ENCODE measurements around the gene CTAGE6. TPM values are rescaled to one million over a fixed set of nuclear protein-coding genes. Genes with fewer than 3 reads are reported as not detected.
"Not testable (repeated sequence)": the region's sequence is repeated elsewhere in the genome, so short reads cannot be mapped to it uniquely, and the experiment has no call there.

Gene CTAGE6
- total RNA-seq, 2 experiments from 2014 or later: 0.42 to 0.92 TPM

- H3K27ac Mint-ChIP-seq; H3K4me3 Mint-ChIP-seq; H3K4me1 Mint-ChIP-seq; H3K27me3 Mint-ChIP-seq; H3K9me3 Mint-ChIP-seq; DNase-seq; CTCF ChIA-PET; H3K36me3 Mint-ChIP-seq (ENCODE audit: low read depth); POLR2A ChIA-PET: not testable (repeated sequence)
Observed at GRCh38 chr7:143745340-143745739, 12.2 kb downstream of the CTAGE6 start.

DNA sequence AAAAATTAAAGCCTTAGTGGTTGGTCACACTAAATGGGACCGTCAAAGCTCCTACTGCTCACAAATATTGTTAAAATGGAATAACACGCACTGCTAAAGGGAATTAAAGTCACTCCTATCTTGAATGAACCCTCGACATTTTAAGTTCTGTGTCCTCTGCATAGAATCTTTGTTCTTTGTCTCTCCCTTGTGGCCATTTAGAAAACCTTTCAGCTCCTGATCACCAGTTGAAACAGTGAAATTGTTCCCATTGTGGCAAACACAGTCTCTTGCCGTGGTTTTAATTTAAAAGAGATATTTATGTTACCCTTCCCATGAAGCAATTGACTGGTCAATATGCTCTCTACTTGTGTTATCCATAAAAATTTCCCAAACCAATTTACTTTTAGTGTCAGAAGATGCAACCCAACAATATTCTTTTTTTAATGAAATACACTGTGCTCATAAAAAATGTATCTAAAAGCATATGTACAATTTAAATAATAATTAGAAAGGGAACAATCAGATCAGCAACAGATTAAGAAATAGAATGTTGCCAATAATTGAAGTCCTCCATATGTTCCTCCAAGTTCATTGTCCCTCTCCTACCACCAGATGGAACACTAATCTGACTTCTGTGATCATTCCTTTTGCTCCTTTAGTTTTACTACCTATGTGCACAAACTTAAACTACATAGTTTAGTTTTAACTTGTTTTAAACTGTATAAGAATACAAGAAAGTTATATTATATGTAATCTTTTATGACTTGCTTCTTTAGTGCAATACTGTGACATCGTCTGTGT, 20.3 kb downstream of the CTAGE6 start:
- CTCF ChIA-PET: interaction anchor here (1.2 to 1.4 kb wide), 2 partner anchors 9 to 246 kb away, joined by 3 to 4 read pairs; no protein-coding TSS in a partner anchor
- POLR2A ChIA-PET, H3K4me3 Mint-ChIP-seq, H3K27me3 Mint-ChIP-seq, H3K9me3 Mint-ChIP-seq, H3K27ac Mint-ChIP-seq: not testable (repeated sequence)
- peak; percentile 19 for DNase-seq
- peaks cover 12% of the 10 kb centered on the region for H3K4me1 Mint-ChIP-seq
- H3K36me3 Mint-ChIP-seq (ENCODE audit: low read depth): peaks cover 12% of the 10 kb centered on the region

DNA sequence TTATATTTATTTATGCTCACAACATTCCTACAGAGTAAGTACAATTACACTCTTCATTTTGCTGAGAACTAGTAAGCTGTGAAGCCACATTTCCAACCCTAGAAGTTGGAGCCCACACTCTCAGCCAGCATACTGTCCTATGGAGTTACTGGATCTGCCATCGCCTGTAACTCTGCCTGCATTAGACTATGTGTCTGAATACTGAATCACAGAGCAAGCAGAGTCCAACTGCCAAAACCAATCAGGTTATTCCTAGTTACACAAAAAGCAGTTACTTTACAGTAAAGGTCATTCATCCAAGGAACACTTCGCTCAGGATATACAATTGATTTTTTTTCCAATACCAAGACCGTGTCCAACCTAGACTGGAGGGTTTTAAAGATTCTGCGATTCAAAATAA, 21.5 kb downstream of the CTAGE6 start:
- no peak overlapping the region for H3K27ac Mint-ChIP-seq
- peaks cover 12% of the 10 kb centered on the region for H3K4me1 Mint-ChIP-seq
- H3K27me3 Mint-ChIP-seq: no peaks in the 10 kb centered on the region
- ChIA-PET POLR2A (no interaction called here), CTCF (interaction anchor here (1.4 kb wide), 1 partner anchor 8 kb away, joined by 4 read pairs; no protein-coding TSS in a partner anchor)
- H3K9me3 Mint-ChIP-seq: no peaks in the 10 kb centered on the region
- H3K36me3 Mint-ChIP-seq (ENCODE audit: low read depth): peaks cover 12% of the 10 kb centered on the region
- no peak for DNase-seq
- H3K4me3 Mint-ChIP-seq: no peak overlapping the region

DNA sequence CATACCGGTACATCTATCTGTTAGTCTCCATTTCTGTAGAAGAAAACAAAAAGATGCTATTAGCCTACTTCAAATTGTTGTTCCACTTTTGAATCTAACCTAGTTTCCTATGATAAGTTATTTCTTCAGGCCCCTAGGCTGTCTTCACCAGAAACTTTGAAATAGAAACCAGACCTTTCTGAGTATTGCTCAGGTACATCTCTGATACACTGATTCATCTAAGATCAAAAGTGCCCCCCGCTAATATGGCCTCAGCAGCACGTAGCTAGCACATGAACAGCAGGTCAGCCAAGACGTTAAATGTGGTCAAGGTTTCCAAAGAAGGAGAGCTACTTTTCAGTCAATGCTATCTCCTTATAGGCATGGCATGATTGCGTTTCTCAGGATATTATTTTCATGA, 23.6 kb downstream of the CTAGE6 start:
- Mint-ChIP-seq H3K4me3 (no peak overlapping the region), H3K9me3 (no peaks in the 10 kb centered on the region), H3K27me3 (no peaks in the 10 kb centered on the region), H3K4me1 (peaks cover 12% of the 10 kb centered on the region), H3K27ac (no peak overlapping the region), H3K36me3 (ENCODE audit: low read depth) (peaks cover 28% of the 10 kb centered on the region)
- ChIA-PET POLR2A (no interaction called here), CTCF (interaction anchor here (0.6 to 1.3 kb wide), 3 partner anchors 168 to 873 kb away, joined by 3 to 5 read pairs (median 3); partner anchors contain the start of gene TCAF1)
- no peak for DNase-seq

DNA sequence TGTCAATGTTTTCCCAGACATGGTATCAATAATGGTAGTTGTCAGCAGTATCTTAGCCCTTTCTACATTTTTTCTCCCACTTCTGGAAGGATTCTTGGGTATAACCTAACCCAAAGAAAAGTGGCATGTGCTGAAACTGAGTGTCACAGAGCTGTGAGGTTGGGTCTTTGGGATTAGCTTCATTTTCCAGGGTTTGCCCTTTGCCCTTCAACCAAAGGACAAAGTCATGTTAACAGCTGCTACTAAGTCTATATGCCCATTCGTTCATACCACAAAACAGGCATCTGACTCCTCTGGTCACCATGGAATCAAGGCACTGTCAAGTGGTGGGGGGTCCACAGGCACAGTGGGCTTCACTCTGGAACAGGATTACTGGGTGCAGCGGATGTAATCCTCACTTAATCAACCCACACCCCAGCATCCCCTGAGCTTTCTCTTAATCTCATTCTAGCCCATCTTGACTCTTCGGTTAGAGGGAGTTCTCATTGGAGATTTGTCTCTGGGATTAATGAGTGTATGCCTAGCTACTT, 29.1 kb downstream of the CTAGE6 start:
- CTCF ChIA-PET: interaction anchor here (1.6 kb wide), 1 partner anchor 8 kb away, joined by 4 read pairs; no protein-coding TSS in a partner anchor
- no peak for DNase-seq
- H3K4me3 Mint-ChIP-seq: no peak overlapping the region
- peaks cover 34% of the 10 kb centered on the region for H3K36me3 Mint-ChIP-seq (ENCODE audit: low read depth)
- POLR2A ChIA-PET: no interaction called here
- H3K27me3 Mint-ChIP-seq: no peaks in the 10 kb centered on the region
- H3K27ac Mint-ChIP-seq: no peak overlapping the region
- H3K4me1 Mint-ChIP-seq: peaks cover 4% of the 10 kb centered on the region
- no peaks in the 10 kb centered on the region for H3K9me3 Mint-ChIP-seq

- CTCF ChIA-PET: interaction anchor here (1.6 kb wide), 1 partner anchor 9 kb away, joined by 4 read pairs; no protein-coding TSS in a partner anchor
- H3K27me3 Mint-ChIP-seq, H3K4me1 Mint-ChIP-seq, POLR2A ChIA-PET, DNase-seq, H3K4me3 Mint-ChIP-seq, H3K27ac Mint-ChIP-seq, H3K9me3 Mint-ChIP-seq: not testable (repeated sequence)
- peaks cover 28% of the 10 kb centered on the region for H3K36me3 Mint-ChIP-seq (ENCODE audit: low read depth)
Observed at GRCh38 chr7:143727561-143727960, 29.9 kb downstream of the CTAGE6 start.

GRCh38 chr7:143726143-143726542, 31.4 kb downstream of the CTAGE6 start:
- H3K27ac Mint-ChIP-seq, DNase-seq, POLR2A ChIA-PET, H3K4me1 Mint-ChIP-seq, CTCF ChIA-PET, H3K9me3 Mint-ChIP-seq, H3K4me3 Mint-ChIP-seq, H3K27me3 Mint-ChIP-seq: not testable (repeated sequence)
- H3K36me3 Mint-ChIP-seq (ENCODE audit: low read depth): peaks cover 25% of the 10 kb centered on the region

DNA sequence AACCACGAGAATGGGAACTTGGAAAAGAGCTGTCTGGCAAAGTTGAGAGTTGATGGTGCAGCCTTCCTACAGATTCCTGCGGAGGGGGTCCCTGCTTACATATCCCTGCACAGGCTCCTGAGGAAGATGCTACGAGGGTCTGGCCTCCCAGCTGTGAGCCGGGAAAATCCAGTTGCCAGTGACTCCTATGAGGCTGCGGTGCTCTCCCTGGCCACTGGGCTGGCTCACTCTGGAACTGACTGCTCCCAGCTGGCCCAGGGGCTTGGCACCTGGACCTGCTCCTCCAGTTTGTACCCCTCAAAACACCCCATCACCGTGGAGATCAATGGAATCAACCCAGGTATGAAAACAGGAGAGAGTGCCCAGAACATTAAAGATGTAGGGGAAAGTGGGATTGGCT, 37.2 kb downstream of the CTAGE6 start:
- DNase-seq; H3K27me3 Mint-ChIP-seq; CTCF ChIA-PET; H3K4me1 Mint-ChIP-seq; H3K27ac Mint-ChIP-seq; H3K9me3 Mint-ChIP-seq; H3K4me3 Mint-ChIP-seq; H3K36me3 Mint-ChIP-seq (ENCODE audit: low read depth); POLR2A ChIA-PET: not testable (repeated sequence)

DNA sequence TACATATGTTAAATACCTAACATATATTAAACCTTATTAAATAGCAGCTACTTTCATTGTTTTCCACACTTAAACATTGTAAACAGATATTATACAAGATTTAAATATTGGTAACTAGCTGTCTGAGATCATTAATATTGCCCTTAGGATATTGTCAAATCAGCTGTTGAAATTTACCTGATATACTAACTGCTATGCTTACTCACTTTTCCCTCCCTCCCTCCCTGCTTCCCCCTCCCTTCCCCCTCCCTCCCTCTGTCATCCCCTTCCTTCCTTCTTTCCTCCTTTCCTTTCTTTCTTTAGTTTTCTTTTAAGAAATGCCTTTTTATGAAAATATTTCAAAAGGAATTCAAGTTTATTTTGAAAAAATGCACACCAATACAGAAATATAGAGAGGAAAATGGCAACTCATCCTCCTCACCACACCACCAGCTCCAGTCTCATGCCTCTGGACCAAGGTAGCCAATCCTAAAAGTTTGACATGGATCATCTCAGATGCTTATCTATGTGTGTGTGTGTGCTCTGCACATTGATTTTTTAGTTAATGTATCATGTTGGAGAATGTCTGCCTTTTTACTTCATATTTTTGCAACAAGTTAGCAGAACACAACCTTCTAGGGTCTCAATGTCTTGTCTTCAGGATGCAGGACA, 41.8 kb downstream of the CTAGE6 start:
- DNase-seq; H3K27ac Mint-ChIP-seq; H3K36me3 Mint-ChIP-seq (ENCODE audit: low read depth); H3K9me3 Mint-ChIP-seq; H3K4me3 Mint-ChIP-seq; CTCF ChIA-PET; H3K4me1 Mint-ChIP-seq; H3K27me3 Mint-ChIP-seq; POLR2A ChIA-PET: not testable (repeated sequence)

DNA sequence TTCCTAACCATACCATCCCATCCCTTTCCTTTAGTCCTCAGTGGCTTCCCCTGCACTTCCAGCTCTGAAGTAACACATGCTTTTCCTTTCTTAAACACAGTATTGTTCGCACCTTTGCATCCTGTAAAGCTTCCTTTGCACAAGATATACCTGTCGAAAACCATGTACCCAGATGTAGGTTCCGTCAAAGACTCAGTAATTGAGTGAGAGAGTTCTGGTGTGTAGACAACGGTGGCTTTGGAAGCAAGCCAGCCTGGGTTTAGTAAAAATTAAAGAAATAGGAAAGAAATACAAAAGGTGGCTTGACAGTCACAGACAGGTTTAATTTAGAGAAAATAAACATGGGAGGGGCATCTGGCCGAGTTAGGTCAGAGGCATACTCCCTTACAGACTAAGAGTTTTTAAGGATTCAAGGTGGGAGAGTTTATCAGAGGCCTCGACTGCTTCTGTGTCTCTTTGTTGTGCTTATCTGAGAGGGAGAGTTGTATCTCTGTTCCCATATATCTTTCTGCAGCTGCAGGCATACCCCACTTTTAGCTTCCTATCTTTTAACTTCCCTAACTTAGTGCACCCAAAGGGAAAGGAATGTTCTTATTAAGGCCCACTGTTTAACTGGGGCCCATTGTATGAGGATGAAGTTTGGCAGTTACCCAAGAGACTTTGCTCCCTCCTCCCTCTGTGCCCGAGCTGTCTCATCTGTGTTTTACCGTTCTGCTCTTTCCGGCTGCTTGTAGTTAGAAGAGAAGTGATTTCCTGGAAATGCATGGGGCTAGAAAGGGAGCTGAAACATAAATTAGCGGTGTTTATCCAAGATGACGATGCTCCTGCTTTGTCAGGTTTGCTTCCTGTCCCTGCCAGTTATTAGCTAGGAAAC, 42.7 kb downstream of the CTAGE6 start:
- CTCF ChIA-PET; H3K4me1 Mint-ChIP-seq; H3K27ac Mint-ChIP-seq; H3K36me3 Mint-ChIP-seq (ENCODE audit: low read depth); H3K4me3 Mint-ChIP-seq; H3K27me3 Mint-ChIP-seq; POLR2A ChIA-PET; H3K9me3 Mint-ChIP-seq; DNase-seq: not testable (repeated sequence)

DNA sequence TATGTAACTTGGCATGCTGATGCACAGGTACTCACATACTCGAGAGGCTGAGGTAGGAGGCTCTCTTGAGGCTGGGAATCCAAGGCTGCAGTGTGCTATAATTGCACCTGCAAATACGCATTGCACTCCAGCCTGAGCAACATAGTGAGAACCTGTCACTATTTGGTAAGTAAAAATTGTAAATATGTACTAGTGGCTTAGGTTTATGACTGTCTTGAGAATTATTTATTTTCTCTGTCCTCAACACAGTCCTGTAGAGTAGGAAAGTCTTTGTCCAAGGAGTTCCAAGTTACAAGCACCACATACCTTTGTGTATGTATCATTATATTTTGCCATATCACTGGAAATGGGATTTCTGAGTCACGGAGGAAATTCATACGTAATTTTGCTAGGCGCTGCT, 45.1 kb downstream of the CTAGE6 start:
- POLR2A ChIA-PET; H3K9me3 Mint-ChIP-seq; H3K36me3 Mint-ChIP-seq (ENCODE audit: low read depth); H3K4me3 Mint-ChIP-seq; H3K27me3 Mint-ChIP-seq; CTCF ChIA-PET; H3K27ac Mint-ChIP-seq; DNase-seq; H3K4me1 Mint-ChIP-seq: not testable (repeated sequence)

DNA sequence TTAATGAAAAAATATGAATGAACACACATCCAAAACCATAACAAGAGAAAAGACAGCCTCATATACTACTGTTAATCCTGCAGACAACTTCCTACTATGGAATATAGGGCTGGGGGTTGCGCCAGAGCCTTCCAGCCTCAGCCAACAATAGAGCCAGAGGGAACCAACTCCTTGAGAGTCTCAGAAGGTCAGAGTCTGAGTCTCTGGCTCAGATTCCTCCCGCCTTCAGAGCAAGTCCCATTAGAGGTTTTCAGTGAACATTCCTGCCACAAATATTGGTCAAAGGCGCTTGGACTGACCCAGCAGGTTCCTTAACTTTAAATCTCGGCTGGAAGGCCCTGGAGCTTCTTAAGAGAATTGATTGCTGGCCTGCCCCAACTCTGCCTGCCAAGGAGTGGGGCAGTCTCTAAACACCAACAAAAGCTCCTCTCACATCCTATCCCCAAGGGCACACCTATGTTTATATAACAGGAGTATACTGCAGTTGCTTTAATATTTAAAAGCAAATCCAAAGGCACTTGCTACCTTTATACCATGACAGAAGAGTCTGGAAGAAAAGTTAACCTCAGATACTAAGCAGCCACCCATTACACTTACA, 45.7 kb downstream of the CTAGE6 start:
- H3K4me1 Mint-ChIP-seq; H3K36me3 Mint-ChIP-seq (ENCODE audit: low read depth); CTCF ChIA-PET; H3K27me3 Mint-ChIP-seq; DNase-seq; H3K4me3 Mint-ChIP-seq; H3K27ac Mint-ChIP-seq; POLR2A ChIA-PET; H3K9me3 Mint-ChIP-seq: not testable (repeated sequence)

- CTCF ChIA-PET; H3K9me3 Mint-ChIP-seq; H3K27ac Mint-ChIP-seq; POLR2A ChIA-PET; H3K36me3 Mint-ChIP-seq (ENCODE audit: low read depth); H3K4me3 Mint-ChIP-seq; H3K27me3 Mint-ChIP-seq; DNase-seq; H3K4me1 Mint-ChIP-seq: not testable (repeated sequence)
Observed at GRCh38 chr7:143709895-143710294, 47.6 kb downstream of the CTAGE6 start.

All from activated CD4-positive, alpha-beta T cell treated with anti-CD3 and anti-CD28 coated beads, Interleukin-2, amount 10 ng/mL, durations not matched to agents 7 days and 5 days (primary cell).